SU-DHL-6 (cell line): Measurements from ENCODE around the gene ORC4.

Source experiments
- H2AFZ ChIP-seq: fragments of 200-600 bp; sonication (generic); 2 replicates; pipeline ENCODE4 v1.6.1; 2014; ENCODE audit warnings: low read depth, mild to moderate bottlenecking, moderate library complexity, mixed read lengths, antibody characterized with exemption, low read length; ENCODE audit not compliant: severe bottlenecking
- H3F3A ChIP-seq: fragments of 200-600 bp; shearing (Covaris generic); 2 replicates; pipeline ENCODE4 v1.6.0; 2016; ENCODE audit warnings: antibody characterized with exemption, mild to moderate bottlenecking; ENCODE audit not compliant: insufficient read depth
- H3K27ac ChIP-seq: fragments of 200-600 bp; sonication (generic); 2 replicates; pipeline ENCODE4 v1.5.1; 2016; ENCODE audit warnings: low read depth, mild to moderate bottlenecking, low read length, moderate library complexity, mixed read lengths
- H3K27me3 ChIP-seq: fragments of 200-600 bp; sonication (generic), shearing (Covaris generic); 2 replicates; pipeline ENCODE4 v1.6.0; 2014; ENCODE audit warnings: mild to moderate bottlenecking, low read length
- H3K36me3 ChIP-seq: fragments of 200-600 bp; sonication (generic); 2 replicates; pipeline ENCODE4 v1.6.1; 2014; ENCODE audit warnings: mild to moderate bottlenecking, low read length, mixed read lengths
- H3K4me2 ChIP-seq: fragments of 300-600, 200-600 bp; shearing (Covaris generic), sonication (generic); 2 replicates; pipeline ENCODE4 v1.6.0; 2014; ENCODE audit warnings: low read length, low read depth, mild to moderate bottlenecking; ENCODE audit not compliant: poor library complexity, severe bottlenecking
- H3K4me3 ChIP-seq: fragments of 200-600 bp; sonication (generic); 2 replicates; pipeline ENCODE4 v1.5.1; 2014; ENCODE audit warnings: antibody characterized with exemption, low read length, mild to moderate bottlenecking, mixed read lengths; ENCODE audit not compliant: insufficient read depth, poor library complexity, severe bottlenecking
- H3K79me2 ChIP-seq: fragments of 200-600 bp; sonication (generic); 2 replicates; pipeline ENCODE4 v1.6.1; 2014; ENCODE audit warnings: mild to moderate bottlenecking, low read length, moderate library complexity; ENCODE audit not compliant: insufficient read depth
- H3K9ac ChIP-seq: fragments of 200-600 bp; sonication (generic); 2 replicates; pipeline ENCODE4 v1.7.0; 2014; ENCODE audit warnings: mild to moderate bottlenecking, low read length
- H3K9me2 ChIP-seq: fragments of 200-600 bp; sonication (generic); replicated peaks from 2 replicates; pipeline ENCODE4 v1.6.1; 2014; ENCODE audit warnings: low read length; ENCODE audit not compliant: insufficient read depth
- H3K9me3 ChIP-seq: fragments of 200-600 bp; sonication (generic); 2 replicates; pipeline ENCODE4 v1.6.1; 2014; ENCODE audit warnings: low read length, mixed read lengths; ENCODE audit not compliant: insufficient read depth
- H4K20me1 ChIP-seq: fragments of 200-600 bp; sonication (generic); 2 replicates; pipeline ENCODE4 v1.6.1; 2014; ENCODE audit warnings: low read depth, mild to moderate bottlenecking, antibody characterized with exemption, low read length, moderate library complexity, mixed read lengths
- EZH2phosphoT487 ChIP-seq: fragments of 200-600 bp; sonication (generic), shearing (Covaris generic); conservative IDR thresholded peaks from 2 replicates; pipeline ENCODE4 v1.6.1; 2018; ENCODE audit warnings: mild to moderate bottlenecking, antibody characterized with exemption, low read length, moderate library complexity, mixed read lengths
- TF ChIP-seq, protein P1 (sequence below): fragments of 200-600 bp; sonication (generic); IDR thresholded peaks from one replicate; pipeline ENCODE4 v1.5.1; 2017; ENCODE audit warnings: antibody characterized with exemption, mild to moderate bottlenecking, low read length, moderate library complexity; ENCODE audit not compliant: insufficient read depth, poor library complexity, severe bottlenecking

The ORC4 gene

DNA sequence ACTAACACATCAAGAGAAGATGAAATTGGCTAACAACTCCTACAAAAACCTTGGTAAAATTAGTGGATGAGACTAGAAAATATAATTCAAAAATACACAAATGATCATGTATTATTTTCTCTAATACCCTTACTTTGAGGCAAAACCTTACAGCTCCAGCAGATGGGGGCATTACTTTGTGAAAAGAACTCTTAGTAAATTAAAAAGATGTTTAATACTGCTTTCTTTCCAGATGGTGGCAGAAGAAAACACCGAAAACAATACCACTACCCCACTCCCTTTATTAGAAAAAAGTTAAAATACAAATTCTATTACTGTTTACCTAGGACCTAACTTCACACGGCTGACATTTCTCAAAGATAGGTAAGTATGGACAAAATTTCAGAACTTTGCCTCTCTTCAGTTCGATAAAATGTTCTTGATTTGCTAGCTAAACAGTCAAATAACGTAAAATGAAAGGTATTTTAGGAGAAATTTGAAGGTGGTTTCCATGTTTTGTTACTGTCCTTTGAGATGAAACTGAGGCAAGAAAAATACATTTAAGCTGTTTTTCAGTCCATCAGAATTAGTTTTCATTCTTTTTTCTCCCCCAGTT, 30.6 kb downstream of the ORC4 start:
- Histone ChIP-seq H4K20me1 (peaks cover 4% of the 10 kb centered on the region), H3K79me2 (peaks cover 70% of the 10 kb centered on the region), H3K4me2 (peak overlapping the region; percentile 23), H3K27me3 (no peaks in the 10 kb centered on the region), H3K36me3 (no peaks in the 10 kb centered on the region), H3K9me3 (no peaks in the 10 kb centered on the region), H3K9me2 (no peaks in the 10 kb centered on the region), H2AFZ (no peak overlapping the region), H3K27ac (no peak overlapping the region), H3K9ac (no peak overlapping the region; the same call in 1 of the 2 replicates), H3F3A (peaks cover 6% of the 10 kb centered on the region; the same call in 1 of the 2 replicates), H3K4me3 (no peak overlapping the region)
- no peak for TF ChIP-seq EZH2phosphoT487
- TF ChIP-seq, protein P1, sequence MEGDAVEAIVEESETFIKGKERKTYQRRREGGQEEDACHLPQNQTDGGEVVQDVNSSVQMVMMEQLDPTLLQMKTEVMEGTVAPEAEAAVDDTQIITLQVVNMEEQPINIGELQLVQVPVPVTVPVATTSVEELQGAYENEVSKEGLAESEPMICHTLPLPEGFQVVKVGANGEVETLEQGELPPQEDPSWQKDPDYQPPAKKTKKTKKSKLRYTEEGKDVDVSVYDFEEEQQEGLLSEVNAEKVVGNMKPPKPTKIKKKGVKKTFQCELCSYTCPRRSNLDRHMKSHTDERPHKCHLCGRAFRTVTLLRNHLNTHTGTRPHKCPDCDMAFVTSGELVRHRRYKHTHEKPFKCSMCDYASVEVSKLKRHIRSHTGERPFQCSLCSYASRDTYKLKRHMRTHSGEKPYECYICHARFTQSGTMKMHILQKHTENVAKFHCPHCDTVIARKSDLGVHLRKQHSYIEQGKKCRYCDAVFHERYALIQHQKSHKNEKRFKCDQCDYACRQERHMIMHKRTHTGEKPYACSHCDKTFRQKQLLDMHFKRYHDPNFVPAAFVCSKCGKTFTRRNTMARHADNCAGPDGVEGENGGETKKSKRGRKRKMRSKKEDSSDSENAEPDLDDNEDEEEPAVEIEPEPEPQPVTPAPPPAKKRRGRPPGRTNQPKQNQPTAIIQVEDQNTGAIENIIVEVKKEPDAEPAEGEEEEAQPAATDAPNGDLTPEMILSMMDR: peak; percentile 77

DNA sequence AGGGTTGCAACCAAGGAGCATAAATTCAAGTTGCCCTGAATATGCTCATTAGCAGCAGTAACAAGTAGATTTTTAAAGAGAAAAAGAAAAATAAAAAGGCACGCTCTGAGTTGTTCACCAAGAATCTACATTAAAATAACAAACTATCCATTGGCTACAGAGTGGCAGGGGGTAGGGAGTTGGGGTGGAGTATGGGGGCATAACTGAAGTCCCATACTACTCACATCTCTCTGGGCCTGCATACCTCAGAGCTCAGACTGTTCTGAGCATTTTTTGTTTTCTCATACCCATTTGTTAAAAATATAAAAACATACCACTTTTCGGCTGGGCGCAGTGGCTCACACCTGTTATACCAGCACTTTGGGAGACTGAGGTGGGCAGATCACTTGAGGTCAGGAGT, 31.4 kb downstream of the ORC4 start:
- H3K4me3 ChIP-seq: no peak overlapping the region
- H2AFZ ChIP-seq: no peak overlapping the region
- no peak overlapping the region for H3K9ac ChIP-seq
- H3K4me2 ChIP-seq: no peak overlapping the region
- peaks cover 6% of the 10 kb centered on the region; the same call in 1 of the 2 replicates for H3F3A ChIP-seq
- H4K20me1 ChIP-seq: peaks cover 4% of the 10 kb centered on the region
- TF ChIP-seq, protein P1: no peak
- TF ChIP-seq EZH2phosphoT487: no peak
- H3K27me3 ChIP-seq: no peaks in the 10 kb centered on the region
- H3K9me2 ChIP-seq: no peaks in the 10 kb centered on the region
- H3K9me3 ChIP-seq: no peaks in the 10 kb centered on the region
- H3K36me3 ChIP-seq: no peaks in the 10 kb centered on the region
- H3K79me2 ChIP-seq: peaks cover 69% of the 10 kb centered on the region
- no peak overlapping the region for H3K27ac ChIP-seq

DNA sequence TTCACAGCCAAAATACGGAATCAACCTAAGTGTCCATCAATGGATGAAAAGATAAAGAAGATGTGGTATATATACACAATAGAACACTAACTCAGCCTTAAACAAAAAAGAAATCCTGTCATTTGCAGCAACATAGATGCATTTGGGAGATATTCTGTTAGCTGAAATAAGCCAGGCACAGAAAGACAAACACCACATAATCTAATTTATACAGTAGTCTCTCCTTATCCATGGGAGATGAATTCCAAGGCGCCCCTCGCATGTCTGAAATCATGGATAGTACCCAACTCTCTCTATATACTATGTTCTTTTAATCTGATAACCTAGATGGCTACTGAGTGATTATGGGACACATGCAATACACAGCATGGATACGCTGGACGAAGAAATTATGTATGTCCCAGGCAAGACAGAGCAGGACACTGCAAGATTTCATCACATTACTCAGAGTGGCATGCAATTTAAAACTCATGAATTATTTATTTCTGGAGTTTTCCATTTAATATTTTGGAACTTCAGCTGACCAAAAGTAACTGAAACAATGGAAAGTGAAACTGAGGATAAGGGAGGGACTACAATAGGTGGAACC, 39.5 kb downstream of the ORC4 start:
- Histone ChIP-seq H3K4me3 (no peak overlapping the region), H3K27ac (no peak overlapping the region), H3K9ac (no peak overlapping the region), H4K20me1 (0 out of 2 replicates have a peak, but pooled peaks cover 3% of the 10 kb centered on the region), H3K9me2 (no peaks in the 10 kb centered on the region), H3K4me2 (no peak overlapping the region), H3K9me3 (no peaks in the 10 kb centered on the region), H3K79me2 (peaks cover 57% of the 10 kb centered on the region), H2AFZ (no peak overlapping the region), H3K36me3 (no peaks in the 10 kb centered on the region), H3K27me3 (no peaks in the 10 kb centered on the region), H3F3A (no peaks in the 10 kb centered on the region)
- TF ChIP-seq, protein P1: no peak
- TF ChIP-seq EZH2phosphoT487: no peak
